DOHH2 (cell line): Measurements from ENCODE around the gene SH2D7.

Experiments
- EZH2phosphoT487 ChIP-seq: fragments of 200-600 bp; sonication (generic); IDR thresholded peaks from 2 replicates; pipeline ENCODE4 v1.6.1; 2017; ENCODE audit warnings: borderline replicate concordance, mild to moderate bottlenecking, antibody characterized with exemption, low read length, moderate library complexity, mixed read lengths
- TF ChIP-seq, protein P1 (sequence below): fragments of 200-600 bp; sonication (generic); IDR thresholded peaks from one replicate; pipeline ENCODE4 v1.5.1; 2014; ENCODE audit warnings: antibody characterized with exemption, mild to moderate bottlenecking, low read depth, low read length; ENCODE audit not compliant: poor library complexity, severe bottlenecking

- TF ChIP-seq, protein P1, sequence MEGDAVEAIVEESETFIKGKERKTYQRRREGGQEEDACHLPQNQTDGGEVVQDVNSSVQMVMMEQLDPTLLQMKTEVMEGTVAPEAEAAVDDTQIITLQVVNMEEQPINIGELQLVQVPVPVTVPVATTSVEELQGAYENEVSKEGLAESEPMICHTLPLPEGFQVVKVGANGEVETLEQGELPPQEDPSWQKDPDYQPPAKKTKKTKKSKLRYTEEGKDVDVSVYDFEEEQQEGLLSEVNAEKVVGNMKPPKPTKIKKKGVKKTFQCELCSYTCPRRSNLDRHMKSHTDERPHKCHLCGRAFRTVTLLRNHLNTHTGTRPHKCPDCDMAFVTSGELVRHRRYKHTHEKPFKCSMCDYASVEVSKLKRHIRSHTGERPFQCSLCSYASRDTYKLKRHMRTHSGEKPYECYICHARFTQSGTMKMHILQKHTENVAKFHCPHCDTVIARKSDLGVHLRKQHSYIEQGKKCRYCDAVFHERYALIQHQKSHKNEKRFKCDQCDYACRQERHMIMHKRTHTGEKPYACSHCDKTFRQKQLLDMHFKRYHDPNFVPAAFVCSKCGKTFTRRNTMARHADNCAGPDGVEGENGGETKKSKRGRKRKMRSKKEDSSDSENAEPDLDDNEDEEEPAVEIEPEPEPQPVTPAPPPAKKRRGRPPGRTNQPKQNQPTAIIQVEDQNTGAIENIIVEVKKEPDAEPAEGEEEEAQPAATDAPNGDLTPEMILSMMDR: no peak
- no peak for TF ChIP-seq EZH2phosphoT487
These were observed 47.2 kb upstream of the SH2D7 start for GRCh38 chr15:78045189-78045588.
